ENCODE measurements around the gene BCAS3. TPM values are rescaled to one million over a fixed set of nuclear protein-coding genes. Genes with fewer than 3 reads are reported as not detected.

The BCAS3 gene
- total and polyA plus RNA-seq, 5 donors from 2014 or later = 29.7 to 59.1 (median 33.9) TPM

DNA sequence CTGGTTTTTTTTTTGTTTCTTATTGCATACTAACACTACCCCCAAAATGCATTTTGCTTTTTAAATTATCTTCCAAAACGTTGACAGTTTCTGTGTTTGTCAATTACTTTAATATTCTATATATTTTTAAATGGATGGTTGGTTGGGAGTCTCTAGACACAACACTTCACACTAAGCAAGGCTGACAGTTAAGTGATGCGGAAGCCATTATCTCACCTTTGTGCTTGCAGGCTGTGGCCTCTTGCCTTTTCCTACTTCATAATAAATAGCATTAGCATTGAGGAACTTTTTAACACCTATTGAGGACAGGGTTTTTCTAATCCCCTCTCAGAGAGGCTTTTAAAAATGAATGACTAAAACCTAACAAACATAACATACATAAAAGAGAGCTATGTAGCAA lies 441.2 kb downstream of the BCAS3 start:
- H3K36me3 ChIP-seq (ENCODE audit: control insufficient read depth, insufficient read depth, low read length) = no peaks in the 10 kb centered on the region
- no peak overlapping the region for H3K27ac ChIP-seq (ENCODE audit: insufficient read depth, low read length, poor library complexity, severe bottlenecking)
- Mint-ChIP-seq H3K27me3 (no peaks in the 10 kb centered on the region), H3K9me3 (peaks cover 0 to 9% (median 6%) of the 10 kb centered on the region in 7 donors), H3K27ac (no peak overlapping the region), H3K4me3 (no peak overlapping the region), H3K4me1 (peaks cover 0 to 3% (median 0%) of the 10 kb centered on the region in 4 donors), H3K36me3 (peaks cover 7% of the 10 kb centered on the region)
- H3K4me1 ChIP-seq (ENCODE audit: control insufficient read depth, insufficient read depth, low read length, poor library complexity, severe bottlenecking) = no peaks in the 10 kb centered on the region
- peaks cover 5 to 10% of the 10 kb centered on the region in 2 experiments for H3K9me3 ChIP-seq (ENCODE audit: control insufficient read depth in 2 of 2, low read length in 2 of 2)
- peaks cover 1% of the 10 kb centered on the region for H3K27me3 ChIP-seq (ENCODE audit: control insufficient read depth, insufficient read depth, low read length)
- DNase-seq (no peak), ATAC-seq (ENCODE audit: low read depth in 2 of 2) (no peak)
- H3K4me3 ChIP-seq (ENCODE audit: low read depth, low read length) = no peak overlapping the region

DNA sequence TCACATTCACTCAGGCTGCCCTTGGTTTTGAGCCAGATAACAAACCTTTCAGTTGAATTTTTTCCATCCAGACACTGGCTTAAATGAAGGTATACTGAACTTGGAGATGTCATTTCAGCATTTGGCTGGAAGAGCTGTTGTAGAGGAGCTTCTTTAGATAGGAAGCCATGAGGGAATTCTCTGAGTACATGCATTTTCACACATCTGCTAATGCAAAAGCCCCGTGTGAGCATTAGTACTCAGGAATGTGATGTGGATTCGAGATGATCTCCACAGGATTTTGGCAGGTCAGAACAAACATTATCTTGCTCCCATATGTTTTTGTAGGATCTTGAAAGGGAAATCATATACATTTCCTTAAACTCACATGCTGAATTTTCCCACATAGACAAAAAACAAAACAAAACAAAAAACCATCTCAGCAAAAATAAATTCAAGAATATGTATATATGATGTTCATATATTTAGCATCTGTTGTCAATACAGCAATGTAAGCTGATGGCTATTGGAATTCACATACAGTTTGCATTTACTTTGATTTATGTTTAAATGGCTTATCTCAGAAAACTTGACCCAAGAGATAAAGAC lies 444.8 kb downstream of the BCAS3 start:
- Mint-ChIP-seq H3K27ac (no peak overlapping the region), H3K4me3 (no peak overlapping the region), H3K27me3 (no peaks in the 10 kb centered on the region), H3K36me3 (peaks cover 5% of the 10 kb centered on the region), H3K9me3 (peaks cover 0 to 7% (median 0%) of the 10 kb centered on the region in 7 donors), H3K4me1 (peaks cover 0 to 3% (median 0%) of the 10 kb centered on the region in 4 donors)
- H3K27ac ChIP-seq (ENCODE audit: insufficient read depth, low read length, poor library complexity, severe bottlenecking) = no peak overlapping the region
- no peak overlapping the region for H3K4me3 ChIP-seq (ENCODE audit: low read depth, low read length)
- no peaks in the 10 kb centered on the region for H3K4me1 ChIP-seq (ENCODE audit: control insufficient read depth, insufficient read depth, low read length, poor library complexity, severe bottlenecking)
- no peaks in the 10 kb centered on the region for H3K9me3 ChIP-seq (ENCODE audit: control insufficient read depth in 2 of 2, low read length in 2 of 2)
- H3K27me3 ChIP-seq (ENCODE audit: control insufficient read depth, insufficient read depth, low read length) = peaks cover 1% of the 10 kb centered on the region
- no peak for DNase-seq
- ATAC-seq (ENCODE audit: low read depth in 2 of 2) = no peak
- no peaks in the 10 kb centered on the region for H3K36me3 ChIP-seq (ENCODE audit: control insufficient read depth, insufficient read depth, low read length)

DNA sequence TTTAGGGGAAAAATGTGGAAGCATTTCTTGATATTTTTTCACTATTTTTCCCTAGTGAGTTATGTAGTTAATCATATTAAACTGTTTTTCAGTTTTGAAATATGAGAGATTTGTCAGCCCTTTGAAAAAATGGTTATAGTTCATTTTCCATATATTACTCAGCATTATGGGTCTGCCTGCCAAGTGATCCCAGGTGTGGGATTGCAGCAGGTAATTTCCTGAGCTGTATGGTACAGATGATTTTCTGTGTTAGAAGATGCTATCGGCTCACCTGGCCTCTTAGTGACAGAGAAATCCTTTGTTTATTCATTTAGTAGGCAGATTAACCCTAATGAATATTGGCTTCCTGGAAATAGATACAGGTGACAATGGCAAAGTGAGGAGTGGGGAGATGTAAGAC lies 446.9 kb downstream of the BCAS3 start:
- no peak overlapping the region for H3K4me3 ChIP-seq (ENCODE audit: low read depth, low read length)
- Mint-ChIP-seq H3K9me3 (no peaks in the 10 kb centered on the region), H3K4me3 (no peak overlapping the region), H3K27me3 (no peaks in the 10 kb centered on the region), H3K4me1 (peaks cover 0 to 13% (median 4%) of the 10 kb centered on the region in 4 donors), H3K36me3 (peaks cover 3% of the 10 kb centered on the region), H3K27ac (no peak overlapping the region)
- no peaks in the 10 kb centered on the region for H3K27me3 ChIP-seq (ENCODE audit: control insufficient read depth, insufficient read depth, low read length)
- DNase-seq (no peak), ATAC-seq (ENCODE audit: low read depth in 2 of 2) (no peak)
- no peak overlapping the region for H3K27ac ChIP-seq (ENCODE audit: insufficient read depth, low read length, poor library complexity, severe bottlenecking)
- no peaks in the 10 kb centered on the region for H3K9me3 ChIP-seq (ENCODE audit: control insufficient read depth in 2 of 2, low read length in 2 of 2)
- no peaks in the 10 kb centered on the region for H3K36me3 ChIP-seq (ENCODE audit: control insufficient read depth, insufficient read depth, low read length)
- no peaks in the 10 kb centered on the region for H3K4me1 ChIP-seq (ENCODE audit: control insufficient read depth, insufficient read depth, low read length, poor library complexity, severe bottlenecking)

DNA sequence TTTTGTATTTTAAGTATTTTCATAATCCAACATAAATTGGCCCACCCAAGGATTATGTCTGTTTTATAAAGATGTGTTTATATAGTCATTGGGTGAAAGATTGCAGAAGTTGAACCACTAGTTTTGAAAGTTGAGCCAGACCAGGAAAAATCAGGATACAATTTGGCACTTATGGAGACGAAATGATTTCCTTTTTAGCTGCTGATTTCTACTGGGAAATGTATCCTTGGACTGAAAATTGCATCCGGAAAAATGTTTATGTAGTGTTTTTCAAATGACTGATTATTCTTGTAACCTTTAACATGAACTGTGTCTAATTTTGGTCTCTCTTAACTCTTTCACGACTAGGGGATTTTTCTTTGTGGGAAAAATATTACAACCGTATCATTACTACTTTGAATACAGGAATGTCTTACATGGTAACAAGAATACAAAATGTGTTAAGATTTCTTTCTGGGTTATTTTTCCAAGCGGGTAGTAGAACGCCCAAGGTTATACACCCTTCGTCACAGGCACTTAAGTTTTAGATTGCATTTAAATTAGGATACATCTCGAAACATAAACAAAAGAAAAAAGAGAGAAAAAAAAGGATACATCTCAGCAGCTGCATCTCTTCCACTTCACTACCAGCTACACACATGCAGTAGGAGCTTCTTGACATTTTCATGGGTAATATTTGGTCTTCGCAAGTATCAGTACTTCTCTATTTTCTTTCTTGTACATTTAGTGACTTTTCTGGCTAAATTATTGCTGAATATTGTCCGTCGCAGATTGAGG lies 449.0 kb downstream of the BCAS3 start:
- Mint-ChIP-seq H3K27me3 (no peaks in the 10 kb centered on the region), H3K4me1 (peaks cover 0 to 13% (median 4%) of the 10 kb centered on the region in 4 donors), H3K27ac (no peak overlapping the region), H3K36me3 (peaks cover 3% of the 10 kb centered on the region), H3K4me3 (no peak overlapping the region), H3K9me3 (no peaks in the 10 kb centered on the region)
- no peaks in the 10 kb centered on the region for H3K27me3 ChIP-seq (ENCODE audit: control insufficient read depth, insufficient read depth, low read length)
- H3K36me3 ChIP-seq (ENCODE audit: control insufficient read depth, insufficient read depth, low read length) = no peaks in the 10 kb centered on the region
- ATAC-seq (ENCODE audit: low read depth in 2 of 2) (no peak), DNase-seq (no peak)
- H3K27ac ChIP-seq (ENCODE audit: insufficient read depth, low read length, poor library complexity, severe bottlenecking) = no peak overlapping the region
- H3K9me3 ChIP-seq (ENCODE audit: control insufficient read depth in 2 of 2, low read length in 2 of 2) = no peaks in the 10 kb centered on the region
- no peak overlapping the region for H3K4me3 ChIP-seq (ENCODE audit: low read depth, low read length)
- no peaks in the 10 kb centered on the region for H3K4me1 ChIP-seq (ENCODE audit: control insufficient read depth, insufficient read depth, low read length, poor library complexity, severe bottlenecking)

DNA sequence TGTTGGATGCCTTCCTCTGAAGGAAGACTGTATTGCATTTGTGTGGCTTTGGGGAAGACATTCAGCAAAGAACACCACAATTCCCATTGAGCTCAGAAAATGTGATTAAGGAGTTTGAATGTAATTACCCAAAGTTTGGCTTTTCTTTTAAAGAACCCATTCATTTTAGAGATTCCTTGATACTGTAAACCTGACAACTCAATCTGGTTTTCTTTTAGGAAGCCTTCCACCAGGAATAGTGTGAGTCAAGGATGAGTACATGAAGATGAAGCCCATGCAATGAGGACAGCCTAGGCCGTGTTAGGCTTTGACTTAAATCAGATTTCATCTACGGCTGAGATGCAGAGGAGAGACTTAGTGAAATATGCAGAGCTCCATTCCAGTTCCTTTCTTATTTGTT lies 450.3 kb downstream of the BCAS3 start:
- Mint-ChIP-seq H3K4me3 (no peak overlapping the region), H3K9me3 (no peaks in the 10 kb centered on the region), H3K4me1 (peaks cover 0 to 16% (median 4%) of the 10 kb centered on the region in 4 donors), H3K27ac (peak overlapping the region in 1 of 3 donors; percentile 31), H3K27me3 (no peaks in the 10 kb centered on the region), H3K36me3 (peaks cover 3% of the 10 kb centered on the region)
- Histone ChIP-seq H3K9me3 (ENCODE audit: control insufficient read depth in 2 of 2, low read length in 2 of 2) (no peaks in the 10 kb centered on the region), H3K27me3 (ENCODE audit: control insufficient read depth, insufficient read depth, low read length) (no peaks in the 10 kb centered on the region), H3K36me3 (ENCODE audit: control insufficient read depth, insufficient read depth, low read length) (no peaks in the 10 kb centered on the region), H3K4me1 (ENCODE audit: control insufficient read depth, insufficient read depth, low read length, poor library complexity, severe bottlenecking) (no peaks in the 10 kb centered on the region), H3K4me3 (ENCODE audit: low read depth, low read length) (no peak overlapping the region), H3K27ac (ENCODE audit: insufficient read depth, low read length, poor library complexity, severe bottlenecking) (no peak overlapping the region)
- no peak for DNase-seq
- ATAC-seq (ENCODE audit: low read depth in 2 of 2) = no peak

DNA sequence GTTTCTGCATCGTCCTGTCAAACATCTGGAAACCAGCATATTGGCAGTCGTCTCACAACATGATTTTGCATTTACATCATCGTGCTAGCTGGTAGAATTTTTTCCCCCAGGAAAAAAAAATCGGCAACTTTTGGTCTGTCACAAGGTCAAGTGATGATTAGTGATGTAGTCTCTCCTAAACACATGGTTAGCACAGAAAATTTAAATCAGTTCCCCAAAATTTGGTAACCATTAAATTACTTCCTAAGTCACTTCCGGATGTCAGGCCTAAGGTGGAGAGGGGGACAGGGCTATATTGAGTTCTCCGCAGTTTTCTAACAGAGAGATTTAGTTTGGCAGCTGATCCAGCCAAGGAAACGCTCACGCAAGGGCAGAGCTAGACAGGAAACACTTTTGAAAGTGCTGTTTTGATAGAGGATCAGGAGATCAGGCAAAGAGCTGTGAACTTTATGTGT lies 451.0 kb downstream of the BCAS3 start:
- H3K27ac Mint-ChIP-seq = peak overlapping the region in 1 of 3 donors; percentile 31
- no peak overlapping the region for H3K4me3 Mint-ChIP-seq
- no peak for ATAC-seq (ENCODE audit: low read depth in 2 of 2)

DNA sequence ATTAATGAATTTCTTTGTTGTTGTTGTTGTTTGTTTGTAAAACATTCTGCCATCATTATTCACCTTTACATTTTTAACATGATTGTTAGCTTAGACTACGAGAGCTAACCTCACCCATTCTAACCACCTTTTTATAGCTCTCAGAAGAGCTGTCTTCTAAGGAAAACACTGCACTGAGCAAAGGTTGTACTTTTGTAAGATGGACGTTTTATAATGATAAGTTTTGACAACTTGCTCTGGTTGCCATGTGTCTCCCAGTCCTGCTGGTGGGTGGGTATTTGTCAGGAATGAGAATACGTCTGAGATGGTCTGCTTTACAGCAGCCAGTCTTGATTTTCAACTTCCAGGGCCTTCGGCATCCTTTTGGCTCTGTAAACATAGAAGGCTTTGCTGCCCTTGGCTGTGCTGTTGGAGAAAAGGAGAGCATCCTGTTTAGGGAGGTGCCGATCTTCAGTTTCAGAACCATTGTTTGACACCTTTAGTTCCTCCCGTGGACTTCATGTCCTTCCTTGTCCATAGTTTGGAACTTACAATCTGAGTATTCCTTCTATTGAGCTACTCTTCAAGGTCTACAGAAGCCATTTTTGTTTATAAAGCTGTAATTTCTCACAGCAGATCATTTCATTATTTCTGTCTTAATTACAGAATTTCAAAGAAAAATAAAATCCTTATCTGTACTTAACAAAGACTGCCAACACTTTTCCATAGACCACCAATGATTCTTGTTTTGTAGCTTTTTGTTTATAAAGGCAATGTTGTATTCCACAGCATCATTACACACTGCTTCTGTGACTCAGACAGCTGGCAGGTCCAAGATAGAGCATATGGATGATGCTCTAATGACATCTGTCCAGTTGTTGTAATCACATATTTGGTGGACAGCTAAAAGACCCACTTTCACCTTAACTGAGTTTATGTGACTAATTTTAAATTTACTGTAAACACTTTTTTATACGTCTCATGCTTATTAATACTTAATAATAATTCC lies 451.9 kb downstream of the BCAS3 start:
- no peak overlapping the region for H3K27ac ChIP-seq (ENCODE audit: insufficient read depth, low read length, poor library complexity, severe bottlenecking)
- Mint-ChIP-seq H3K36me3 (peaks cover 3% of the 10 kb centered on the region), H3K9me3 (no peaks in the 10 kb centered on the region), H3K4me1 (peaks cover 0 to 19% (median 4%) of the 10 kb centered on the region in 4 donors), H3K27ac (no peak overlapping the region), H3K4me3 (no peak overlapping the region), H3K27me3 (no peaks in the 10 kb centered on the region)
- no peaks in the 10 kb centered on the region for H3K36me3 ChIP-seq (ENCODE audit: control insufficient read depth, insufficient read depth, low read length)
- DNase-seq (no peak), ATAC-seq (ENCODE audit: low read depth in 2 of 2) (no peak)
- no peaks in the 10 kb centered on the region for H3K27me3 ChIP-seq (ENCODE audit: control insufficient read depth, insufficient read depth, low read length)
- H3K4me3 ChIP-seq (ENCODE audit: low read depth, low read length) = no peak overlapping the region
- H3K4me1 ChIP-seq (ENCODE audit: control insufficient read depth, insufficient read depth, low read length, poor library complexity, severe bottlenecking) = no peaks in the 10 kb centered on the region
- no peaks in the 10 kb centered on the region for H3K9me3 ChIP-seq (ENCODE audit: control insufficient read depth in 2 of 2, low read length in 2 of 2)

More for the DNA sequence above, 451.0 kb downstream of the BCAS3 start:
- H3K27me3 ChIP-seq (ENCODE audit: control insufficient read depth, insufficient read depth, low read length) = no peaks in the 10 kb centered on the region
- H3K27ac ChIP-seq (ENCODE audit: insufficient read depth, low read length, poor library complexity, severe bottlenecking) = no peak overlapping the region
- Mint-ChIP-seq H3K27me3 (no peaks in the 10 kb centered on the region), H3K9me3 (no peaks in the 10 kb centered on the region), H3K4me1 (peaks cover 0 to 19% (median 4%) of the 10 kb centered on the region in 4 donors), H3K36me3 (peaks cover 3% of the 10 kb centered on the region)
- no peaks in the 10 kb centered on the region for H3K9me3 ChIP-seq (ENCODE audit: control insufficient read depth in 2 of 2, low read length in 2 of 2)
- no peak for DNase-seq
- H3K36me3 ChIP-seq (ENCODE audit: control insufficient read depth, insufficient read depth, low read length) = no peaks in the 10 kb centered on the region
- no peak overlapping the region for H3K4me3 ChIP-seq (ENCODE audit: low read depth, low read length)
- no peaks in the 10 kb centered on the region for H3K4me1 ChIP-seq (ENCODE audit: control insufficient read depth, insufficient read depth, low read length, poor library complexity, severe bottlenecking)
